ENCODE measurements around the gene CRYBA1. TPM values are rescaled to one million over a fixed set of nuclear protein-coding genes. Genes with fewer than 3 reads are reported as not detected.
A peak's percentile ranks its signal among the peaks of the same experiment; 100 is the strongest.

CRYBA1 gene
- total and polyA plus RNA-seq, 2 donors (not counting 3 experiments of a cell fraction or from before 2014, with no cell fraction given): not detected

DNA sequence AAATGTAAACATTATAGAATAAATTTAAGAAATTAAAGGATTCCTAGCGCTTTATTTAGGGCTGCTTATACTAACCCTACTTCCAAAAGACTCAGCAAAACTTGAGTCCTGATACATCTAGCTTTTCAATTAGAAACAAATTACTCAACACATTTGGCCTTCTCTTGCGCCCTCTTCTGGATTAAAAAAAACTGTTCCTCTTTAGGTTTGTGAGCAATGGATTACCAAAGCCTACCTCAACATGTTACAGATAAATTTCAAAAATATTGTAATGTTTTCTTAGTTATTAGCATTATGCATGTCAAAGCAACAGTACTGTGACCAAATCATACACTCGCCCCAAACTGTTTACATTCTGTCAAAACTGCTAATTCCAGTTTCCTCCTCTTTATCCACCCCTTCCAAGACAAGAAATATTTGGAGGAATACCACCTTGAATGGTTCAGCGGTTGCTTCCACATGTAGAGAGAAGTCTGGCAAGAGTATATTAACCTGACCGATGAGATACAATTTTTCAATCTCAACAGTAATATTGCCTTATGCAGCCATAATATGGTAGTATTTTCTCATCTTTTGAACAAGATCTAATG is 44.6 kb downstream of the CRYBA1 start:
- Histone ChIP-seq H3K4me1 (ENCODE audit: control insufficient read depth, extremely low read depth, insufficient read depth, low read length) (peaks cover 30% of the 10 kb centered on the region), H4K20me1 (replicated peaks; ENCODE audit: control insufficient read depth, extremely low read depth, insufficient read depth, low read length) (peaks cover 19% of the 10 kb centered on the region), H3K4me2 (ENCODE audit: insufficient read depth, low read length) (peak overlapping the region; percentile 95), H3K9me3 (replicated peaks; ENCODE audit: control insufficient read depth, insufficient read depth, low read length) (no peaks in the 10 kb centered on the region), H3K27me3 (ENCODE audit: control insufficient read depth in 2 of 2, insufficient read depth in 2 of 2, low read length in 2 of 2) (no peaks in the 10 kb centered on the region), H3K9ac (replicated peaks; ENCODE audit: extremely low read depth, insufficient read depth, low read length) (peak overlapping the region; percentile 88), H3K27ac (ENCODE audit: insufficient read depth, low read depth, low read length) (no peak overlapping the region), H3K4me3 (replicated peaks in 1 of 3; ENCODE audit: insufficient read depth in 1 of 3, low read depth in 1 of 3, low read length in 3 of 3) (peak overlapping the region; percentile 78 to 97 (median 91)), H3K79me2 (ENCODE audit: control insufficient read depth, insufficient read depth, low read length) (peaks cover 74% of the 10 kb centered on the region), H3K36me3 (ENCODE audit: control insufficient read depth in 2 of 2, extremely low read depth in 1 of 2, insufficient read depth in 2 of 2, low read length in 2 of 2) (peaks cover 10 to 18% of the 10 kb centered on the region in 2 experiments), H3K9me1 (replicated peaks; ENCODE audit: control insufficient read depth, extremely low read depth, insufficient read depth, low read length) (no peaks in the 10 kb centered on the region), H2AFZ (ENCODE audit: low read depth, low read length) (no peak overlapping the region)
- TF ChIP-seq, protein P1, sequence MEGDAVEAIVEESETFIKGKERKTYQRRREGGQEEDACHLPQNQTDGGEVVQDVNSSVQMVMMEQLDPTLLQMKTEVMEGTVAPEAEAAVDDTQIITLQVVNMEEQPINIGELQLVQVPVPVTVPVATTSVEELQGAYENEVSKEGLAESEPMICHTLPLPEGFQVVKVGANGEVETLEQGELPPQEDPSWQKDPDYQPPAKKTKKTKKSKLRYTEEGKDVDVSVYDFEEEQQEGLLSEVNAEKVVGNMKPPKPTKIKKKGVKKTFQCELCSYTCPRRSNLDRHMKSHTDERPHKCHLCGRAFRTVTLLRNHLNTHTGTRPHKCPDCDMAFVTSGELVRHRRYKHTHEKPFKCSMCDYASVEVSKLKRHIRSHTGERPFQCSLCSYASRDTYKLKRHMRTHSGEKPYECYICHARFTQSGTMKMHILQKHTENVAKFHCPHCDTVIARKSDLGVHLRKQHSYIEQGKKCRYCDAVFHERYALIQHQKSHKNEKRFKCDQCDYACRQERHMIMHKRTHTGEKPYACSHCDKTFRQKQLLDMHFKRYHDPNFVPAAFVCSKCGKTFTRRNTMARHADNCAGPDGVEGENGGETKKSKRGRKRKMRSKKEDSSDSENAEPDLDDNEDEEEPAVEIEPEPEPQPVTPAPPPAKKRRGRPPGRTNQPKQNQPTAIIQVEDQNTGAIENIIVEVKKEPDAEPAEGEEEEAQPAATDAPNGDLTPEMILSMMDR (IDR thresholded peaks at IDR 0.05; ENCODE audit: extremely low read depth in 1 of 2, insufficient read depth in 1 of 2, low read depth in 1 of 2, low read length in 2 of 2): peak; percentile 39 to 42
- no peak for TF ChIP-seq FOS (IDR thresholded peaks at IDR 0.05; ENCODE audit: borderline replicate concordance, insufficient read depth, low read length)
- ChIA-PET CTCF (interaction anchor here (0.6 to 5.4 kb wide), 41 partner anchors 10 to 175 kb away, joined by 3 to 145 read pairs (median 5); partner anchors contain the start of gene MYO18A), POLR2A (interaction anchor here (0.8 to 1.0 kb wide), 2 partner anchors 146 to 167 kb away, joined by 3 to 4 read pairs; no protein-coding TSS in a partner anchor)
- intact Hi-C loops (cut with micrococcal nuclease) (loop anchor here (1.0 to 5.0 kb wide), 5 partner anchors 34 to 301 kb away; partner anchors contain the start of genes ABHD15, ANKRD13B and TP53I13), dilution Hi-C loops (cut with MboI; ENCODE audit: extremely low pct_ligation_motif_present, low sequenced_read_pairs) (no loop called here)
- no TSS peak for BruUV-seq (replicated peaks)
- FAIRE-seq (peak; percentile 55), DNase-seq (ENCODE audit: low read depth, low spot score) (peak; percentile 83)
